WI38 (cell line): Measurements from ENCODE around the gene CBX1.

Experiments
- H3K4me3 ChIP-seq: 2 replicates; pipeline ENCODE4 v1.5.1; 2011; ENCODE audit warnings: low read depth, mild to moderate bottlenecking, control low read depth, low read length
- TF ChIP-seq, protein P1 (sequence below): IDR thresholded peaks from 2 replicates; pipeline ENCODE4 v1.5.1; 2012; ENCODE audit warnings: low read depth, mild to moderate bottlenecking, control low read depth, low read length

CBX1 gene

DNA sequence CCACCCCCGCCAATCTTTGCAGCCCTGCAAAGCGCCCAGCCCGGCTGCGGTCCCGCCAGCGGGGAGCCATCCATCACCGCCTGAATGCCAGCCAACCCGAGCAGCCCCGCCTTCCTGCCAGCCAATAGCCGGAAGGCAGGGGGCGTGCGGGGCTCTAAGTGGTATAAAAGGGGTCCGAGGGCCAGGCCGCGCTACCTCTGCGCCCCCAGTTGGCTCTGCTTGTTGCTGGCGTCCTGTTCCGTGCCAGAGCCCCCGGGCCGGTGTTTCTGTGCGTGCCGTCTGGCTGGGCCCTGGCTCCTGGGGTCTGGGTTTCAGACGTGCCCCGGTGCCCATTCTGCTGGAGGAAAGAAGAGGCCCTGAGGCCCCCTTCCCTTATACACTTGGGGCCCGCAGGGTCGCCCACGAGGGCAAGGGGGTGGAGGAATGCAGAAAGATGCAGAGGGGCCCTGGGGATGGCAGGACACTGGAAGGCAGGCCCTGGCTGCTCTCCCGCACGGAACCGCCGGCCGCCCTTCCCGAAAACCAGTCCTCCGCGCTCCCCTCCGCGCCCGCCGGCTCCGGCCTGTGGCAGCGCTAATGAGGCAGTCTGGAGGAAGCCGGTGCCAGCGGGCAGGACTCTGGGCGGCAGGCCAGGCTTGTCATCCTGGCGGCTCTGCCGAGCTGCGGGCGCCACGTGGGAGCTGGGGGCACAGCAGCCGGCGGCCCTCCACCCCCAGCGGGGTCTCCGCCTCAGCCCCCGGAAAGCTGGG lies 77.7 kb downstream of the CBX1 start:
- TF ChIP-seq, protein P1, sequence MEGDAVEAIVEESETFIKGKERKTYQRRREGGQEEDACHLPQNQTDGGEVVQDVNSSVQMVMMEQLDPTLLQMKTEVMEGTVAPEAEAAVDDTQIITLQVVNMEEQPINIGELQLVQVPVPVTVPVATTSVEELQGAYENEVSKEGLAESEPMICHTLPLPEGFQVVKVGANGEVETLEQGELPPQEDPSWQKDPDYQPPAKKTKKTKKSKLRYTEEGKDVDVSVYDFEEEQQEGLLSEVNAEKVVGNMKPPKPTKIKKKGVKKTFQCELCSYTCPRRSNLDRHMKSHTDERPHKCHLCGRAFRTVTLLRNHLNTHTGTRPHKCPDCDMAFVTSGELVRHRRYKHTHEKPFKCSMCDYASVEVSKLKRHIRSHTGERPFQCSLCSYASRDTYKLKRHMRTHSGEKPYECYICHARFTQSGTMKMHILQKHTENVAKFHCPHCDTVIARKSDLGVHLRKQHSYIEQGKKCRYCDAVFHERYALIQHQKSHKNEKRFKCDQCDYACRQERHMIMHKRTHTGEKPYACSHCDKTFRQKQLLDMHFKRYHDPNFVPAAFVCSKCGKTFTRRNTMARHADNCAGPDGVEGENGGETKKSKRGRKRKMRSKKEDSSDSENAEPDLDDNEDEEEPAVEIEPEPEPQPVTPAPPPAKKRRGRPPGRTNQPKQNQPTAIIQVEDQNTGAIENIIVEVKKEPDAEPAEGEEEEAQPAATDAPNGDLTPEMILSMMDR, result peak; percentile 15; the same call in 1 of the 2 replicates
- H3K4me3 ChIP-seq, result peak overlapping the region; percentile 51

DNA sequence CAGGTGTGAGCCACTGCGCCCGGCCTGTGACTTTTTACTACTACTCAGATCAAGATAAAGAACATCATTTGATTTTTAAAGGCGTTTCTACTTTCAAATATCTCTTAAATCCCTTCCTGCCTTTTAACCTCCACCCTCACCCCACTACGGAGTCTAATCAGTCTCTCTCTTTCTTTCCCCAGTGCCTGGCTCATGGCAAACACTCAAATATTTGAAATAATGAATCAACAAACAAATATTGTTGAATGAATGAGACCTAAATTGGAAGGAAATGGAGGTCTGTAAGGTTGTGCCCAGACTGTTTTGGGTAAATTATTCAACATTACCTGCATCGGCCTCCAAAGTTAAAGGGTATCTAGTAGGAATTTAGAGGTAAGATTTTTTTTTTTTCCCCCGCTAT lies 78.4 kb downstream of the CBX1 start:
- TF ChIP-seq, protein P1, result no peak
- no peak overlapping the region for H3K4me3 ChIP-seq

DNA sequence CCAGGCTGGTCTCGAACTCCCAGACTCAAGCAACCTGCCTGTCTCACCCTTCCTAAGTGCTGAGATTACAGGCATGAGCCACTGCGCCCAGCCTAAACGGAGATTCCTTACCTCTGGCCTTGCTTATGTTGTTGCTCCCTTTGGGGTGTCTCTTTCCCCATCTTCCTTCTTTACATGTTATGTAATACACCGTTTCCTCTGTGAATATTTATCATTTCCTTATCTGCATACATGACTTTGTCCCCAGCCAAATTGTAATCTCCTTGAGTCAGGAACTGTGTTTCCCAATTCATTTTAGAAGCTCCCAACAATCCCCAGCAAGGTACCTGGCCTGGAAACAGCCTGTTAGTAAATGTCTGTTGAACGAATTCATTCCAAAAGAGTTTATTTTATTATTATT lies 79.3 kb downstream of the CBX1 start:
- TF ChIP-seq, protein P1, result no peak
- no peak overlapping the region for H3K4me3 ChIP-seq
